ENCODE data around the gene AADAT. TPM values are rescaled to one million over a fixed set of nuclear protein-coding genes. Genes with fewer than 3 reads are reported as not detected.
A peak's percentile ranks its signal among the peaks of the same experiment; 100 is the strongest.

AADAT gene
- total and polyA plus RNA-seq, 2 of the 8 experiments (the other 6 are each of a cell fraction or from before 2014, with no cell fraction given) = 6.1 to 7.7 TPM

DNA sequence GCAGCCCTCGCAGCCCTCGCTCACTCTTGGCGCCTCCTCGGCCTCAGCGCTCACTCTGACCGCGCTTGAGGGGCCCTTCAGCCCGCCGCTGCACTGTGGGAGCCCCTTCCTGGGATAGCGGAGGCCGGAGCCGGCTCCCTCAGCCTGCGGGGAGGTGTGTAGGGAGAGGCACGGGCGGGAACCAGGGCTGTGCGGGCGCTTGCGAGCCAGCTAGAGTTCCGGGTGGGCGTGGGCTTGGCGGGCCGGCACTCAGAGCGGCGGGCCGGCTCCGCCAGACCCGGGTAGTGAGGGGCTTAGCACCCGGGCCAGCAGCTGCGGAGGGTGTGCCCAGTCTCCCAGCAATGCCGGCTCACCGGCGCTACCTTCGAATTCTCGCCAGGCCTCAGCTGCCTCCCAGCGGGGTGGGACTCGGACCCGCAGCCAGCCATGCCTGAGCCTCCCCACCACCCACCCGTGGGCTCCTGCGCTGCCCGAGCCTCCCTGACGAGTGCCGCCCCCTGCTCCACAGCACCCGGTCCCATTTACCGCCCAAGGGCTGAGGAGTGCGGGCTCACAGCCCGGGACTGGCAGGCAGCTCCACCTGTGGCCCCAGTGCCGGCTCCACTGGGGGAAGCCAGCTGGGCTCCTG lies 1.4 kb upstream of the AADAT start (continued):
- no peak for TF ChIP-seq SIX5 (IDR thresholded peaks at IDR 0.05; ENCODE audit: low read depth, low read length)
- TF ChIP-seq CEBPB (IDR thresholded peaks at IDR 0.05; ENCODE audit: low read depth, low read length) = no peak
- TF ChIP-seq TBP (IDR thresholded peaks at IDR 0.05; ENCODE audit: low read depth, low read length) = peak; percentile 18; the same call in 1 of the 2 replicates
- no peak; the same call in none of the 2 replicates for TF ChIP-seq E2F6 (IDR thresholded peaks at IDR 0.05)
- TF ChIP-seq ASH2L (IDR thresholded peaks at IDR 0.05; ENCODE audit: low read length) = peak; percentile 16
- TF ChIP-seq RBBP5 (IDR thresholded peaks at IDR 0.05; ENCODE audit: borderline replicate concordance, low read depth, low read length) = 0 out of 2 replicates have a peak, but pooled peaks have one; percentile 26

Data from H1 (cell line).